K562 (cell line): Measurements from ENCODE around the gene CGN. TPM values are rescaled to one million over a fixed set of nuclear protein-coding genes. Genes with fewer than 3 reads are reported as not detected.

Source experiments
- ATAC-seq: fragments of 200-7000 bp; cut with Tn5 transposase; 3 replicates; pipeline ENCODE4 v1.9.1; 2020; ENCODE audit warnings: moderate library complexity
- BruUV-seq: library from RNA; stranded (reverse); fragments of 400-500 nt; replicated peaks from 2 replicates; lab custom pipeline; 2021; lab: Mats Ljungman, UMichigan
- CTCF ChIA-PET: fragments of 300-600 bp; formaldehyde crosslinking; extraction: SDS; loops from one replicate; lab custom pipeline; 2021; ENCODE audit warnings: low intra/inter-chr PET ratio; lab: Yijun Ruan, JAX
- POLR2A ChIA-PET: fragments of 300-600, 350-650 bp; sonication (Branson Sonifier 250); formaldehyde crosslinking; extraction: SDS; loops from one replicate; lab custom pipeline; 2021; ENCODE audit warnings: antibody characterized with exemption, inconsistent platforms; lab: Yijun Ruan, JAX
- DNase-seq, 4 experiments: peaks; one replicate each; pipeline versions ENCODE4 v3.0.0 to v3.0.0-alpha.2; 2011 to 2018; ENCODE audit warnings: low spot score in 3 of 4, mixed read lengths in 3 of 4; ENCODE audit errors: extremely low read depth in 1 of 4
- FAIRE-seq: peaks from 2 replicates; lab custom pipeline; 2011; peaks lifted over from hg19 to GRCh38; lab: Jason Lieb, UNC
- H2AFZ ChIP-seq: 2 replicates; pipeline ENCODE4 v1.6.0; 2011; ENCODE audit warnings: low read depth, low read length, control low read depth, inconsistent platforms
- H3K27ac ChIP-seq: fragments of 200-600 bp; 3 replicates; pipeline ENCODE4 v1.8.0; 2011; ENCODE audit warnings: low read depth, mild to moderate bottlenecking, control low read depth, inconsistent platforms, low read length, moderate library complexity, mixed read lengths; ENCODE audit errors: extremely low read depth
- H3K27me3 ChIP-seq, 2 experiments: fragments of 300-600 bp in 1 of 2; 2 replicates in 1 of 2; 3 replicates in 1 of 2; pipeline versions ENCODE4 v1.6.0 to v1.8.0; 2011; ENCODE audit warnings: inconsistent platforms in 2 of 2, low read length in 2 of 2, mild to moderate bottlenecking in 1 of 2, mixed read lengths in 1 of 2, moderate library complexity in 1 of 2; ENCODE audit not compliant: control insufficient read depth in 2 of 2, insufficient read depth in 2 of 2
- H3K36me3 ChIP-seq: fragments of 300-600 bp; 3 replicates; pipeline ENCODE4 v1.8.0; 2011; ENCODE audit warnings: mild to moderate bottlenecking, low read length, inconsistent platforms; ENCODE audit not compliant: control insufficient read depth, insufficient read depth
- H3K4me1 ChIP-seq, 2 experiments: fragments of 200-600 bp in 1 of 2; replicated peaks in 1 of 2; 2 replicates in 1 of 2; 3 replicates in 1 of 2; pipeline versions ENCODE4 v1.5.1 to v1.8.0; 2011; ENCODE audit warnings: inconsistent platforms in 2 of 2, low read length in 2 of 2, mild to moderate bottlenecking in 1 of 2, mixed read lengths in 1 of 2, moderate library complexity in 1 of 2; ENCODE audit not compliant: control insufficient read depth in 2 of 2, insufficient read depth in 2 of 2
- H3K4me2 ChIP-seq: 2 replicates; pipeline ENCODE4 v1.6.1; 2011; ENCODE audit warnings: low read length, control low read depth, inconsistent platforms, mixed read lengths; ENCODE audit not compliant: insufficient read depth
- H3K4me3 ChIP-seq: fragments of 200-600 bp; sonication (generic), shearing (Covaris generic); 2 replicates; pipeline ENCODE4 v1.5.1; 2016; ENCODE audit warnings: control low read depth, inconsistent platforms
- H3K79me2 ChIP-seq: fragments of 200-600 bp; 3 replicates; pipeline ENCODE4 v1.8.0; 2011; ENCODE audit warnings: low read length, inconsistent platforms; ENCODE audit not compliant: control insufficient read depth, insufficient read depth
- H3K9ac ChIP-seq, 2 experiments: 2 replicates each; pipeline versions ENCODE4 v1.6.0 to v1.6.1; 2011; ENCODE audit warnings: low read depth in 2 of 2, low read length in 2 of 2, control low read depth in 1 of 2, inconsistent platforms in 1 of 2, mild to moderate bottlenecking in 1 of 2, mixed read lengths in 1 of 2; ENCODE audit not compliant: insufficient read depth in 1 of 2
- H3K9me1 ChIP-seq: one replicate; pipeline ENCODE4 v1.6.0; 2011; ENCODE audit warnings: inconsistent platforms, mild to moderate bottlenecking, low read length, moderate library complexity; ENCODE audit not compliant: control insufficient read depth, insufficient read depth
- H3K9me3 ChIP-seq: replicated peaks from 2 replicates; pipeline ENCODE4 v1.5.1; 2011; ENCODE audit warnings: low read depth, low read length, inconsistent platforms; ENCODE audit not compliant: control insufficient read depth, insufficient read depth
- H4K20me1 ChIP-seq: replicated peaks from 2 replicates; pipeline ENCODE4 v1.6.1; 2011; ENCODE audit warnings: low read length, inconsistent platforms, mixed read lengths; ENCODE audit not compliant: control insufficient read depth, insufficient read depth
- FOXK2 ChIP-seq, 2 experiments: fragments of 450-650 bp; IDR thresholded peaks in 1 of 2; conservative IDR thresholded peaks in 1 of 2; 2 replicates each; pipeline ENCODE4 v1.6.1; 2016; ENCODE audit warnings: low read depth in 2 of 2, mild to moderate bottlenecking in 1 of 2
- HEY1 ChIP-seq: fragments of 250-450 bp; sonication (Bioruptor Pico); IDR thresholded peaks from 2 replicates; pipeline ENCODE4 v1.5.0; 2020; ENCODE audit warnings: mild to moderate bottlenecking, moderate library complexity, borderline replicate concordance
- KDM5B ChIP-seq: fragments of 200-600 bp; sonication (generic); IDR thresholded peaks from 2 replicates; pipeline ENCODE4 v1.6.1; 2012; ENCODE audit warnings: low read depth, mild to moderate bottlenecking, moderate library complexity, low read length, control low read depth, inconsistent platforms; ENCODE audit not compliant: insufficient replicate concordance
- MGA ChIP-seq: fragments of 450-650 bp; IDR thresholded peaks from 2 replicates; pipeline ENCODE4 v1.6.1; 2016; ENCODE audit warnings: mild to moderate bottlenecking, moderate library complexity
- MIER1 ChIP-seq: fragments of 450-650 bp; IDR thresholded peaks from 2 replicates; pipeline ENCODE4 v1.6.1; 2016; ENCODE audit warnings: antibody characterized with exemption, mild to moderate bottlenecking, low read depth
- MTA3 ChIP-seq: fragments of 450-650 bp; formaldehyde crosslinking; IDR thresholded peaks from 2 replicates; pipeline ENCODE4 v1.6.1; 2017; ENCODE audit warnings: mild to moderate bottlenecking, borderline replicate concordance
- NBN ChIP-seq: fragments of 450-650 bp; IDR thresholded peaks from 2 replicates; pipeline ENCODE4 v1.6.1; 2016; ENCODE audit warnings: low read depth, mild to moderate bottlenecking
- TAF7 ChIP-seq: fragments of 450-650 bp; IDR thresholded peaks from 2 replicates; pipeline ENCODE4 v1.6.1; 2016; ENCODE audit warnings: missing genetic modification characterization, missing compliant biosample characterization
- ZBTB12 ChIP-seq: fragments of 250-450 bp; sonication (Bioruptor Pico); IDR thresholded peaks from 2 replicates; pipeline ENCODE4 v1.4.0; 2020
- WGBS: fragments of 100-300 bp; shearing (Covaris generic); methylation state at CpG from one replicate; pipeline ENCODE4 v1.1.6; 2016; ENCODE audit warnings: low coverage, mixed read lengths; ENCODE audit not compliant: insufficient coverage; ENCODE audit errors: missing lambda C conversion rate; 5-methylcytosine and 5-hydroxymethylcytosine counted together
- in situ Hi-C: fragments of 300-500 bp; cut with MboI; formaldehyde crosslinking; loops from 4 replicates; pipeline ENCODE4 v1.15.0; 2018; ENCODE audit warnings: inconsistent platforms, mixed read lengths
- intact Hi-C: fragments of 100-400 bp; cut with micrococcal nuclease; formaldehyde crosslinking; loops from 2 replicates; pipeline ENCODE4 v1.14.2; 2022
- polyA plus RNA-seq, 8 experiments: library from polyadenylated mRNA; depleted of rRNA in 4 of 8; stranded (reverse) in 5 of 8; unstranded in 3 of 8; fragments of >200 nt; fragmentation: Nextera tagmentation in 2 of 8; fragmentation: Illumina TruSeq in 1 of 8; extraction: Ambion mirVana in 2 of 8; extraction: Trizol in 1 of 8; gene quantifications; 2 replicates each; pipeline versions ENCODE4 v1.2.1 to v1.2.3, GENCODE V29; 2011 to 2014; ENCODE audit warnings: inconsistent platforms in 1 of 8, missing spikeins in 1 of 8
- total RNA-seq, 7 experiments: library from RNA; depleted of rRNA in 6 of 7; stranded (reverse); fragments of >200 nt in 6 of 7; fragmentation: Illumina TruSeq in 2 of 7; extraction: Trizol in 2 of 7; gene quantifications; 2 replicates each; pipeline versions ENCODE4 v1.2.1 to v1.2.3, GENCODE V29; 2011 to 2021; ENCODE audit warnings: low replicate concordance in 1 of 7

The CGN gene
- total and polyA plus RNA-seq, 9 of the 15 experiments (the other 6 are each of a cell fraction or from before 2014, with no cell fraction given) = 0.03 to 1.4 (median 0.14) TPM; not detected in 2

- POLR2A ChIA-PET = interaction anchor here (0.6 kb wide), 1 partner anchor 26 kb away, joined by 3 read pairs; no protein-coding TSS in a partner anchor
- intact Hi-C loops = no loop called here
- Histone ChIP-seq H3K9ac (no peak overlapping the region), H3K79me2 (no peaks in the 10 kb centered on the region), H3K9me1 (no peaks in the 10 kb centered on the region), H3K9me3 (no peaks in the 10 kb centered on the region), H3K27me3 (peaks cover 3 to 10% of the 10 kb centered on the region in 2 experiments; a peak in 4 of 5 replicates), H3K4me2 (no peak overlapping the region), H2AFZ (no peak overlapping the region), H3K4me3 (no peak overlapping the region), H3K36me3 (no peaks in the 10 kb centered on the region), H4K20me1 (0 out of 2 replicates have a peak, but pooled peaks cover 4% of the 10 kb centered on the region), H3K27ac (no peak overlapping the region), H3K4me1 (peaks cover 0 to 7% of the 10 kb centered on the region in 2 experiments; a peak in 2 of 5 replicates)
- CTCF ChIA-PET = no interaction called here
- 9% methylated on average over 4 of the region's 5 CpGs for WGBS
- FAIRE-seq = no peak
- no peak for ATAC-seq
- no peak for DNase-seq
- in situ Hi-C loops = no loop called here
- BruUV-seq = no TSS peak
- no peak for TF ChIP-seq KDM5B
- TF ChIP-seq ZBTB12 = no peak
- no peak for TF ChIP-seq MIER1
- TF ChIP-seq NBN = no peak
- TF ChIP-seq HEY1 (CRISPR knock-in tag) = no peak
- no peak for TF ChIP-seq MTA3
- no peak for TF ChIP-seq MGA
- no peak for TF ChIP-seq TAF7 (tag)
- no peak for TF ChIP-seq FOXK2 (conservative IDR thresholded peaks at IDR 0.05 in 1 of 2, IDR thresholded peaks at IDR 0.05 in 1 of 2; ENCODE audit: low read depth in 2 of 2)
Observed at GRCh38 chr1:151565502-151566189, 54.5 kb downstream of the CGN start.
